H54 (cell line): ENCODE measurements around the gene KBTBD12.

Source experiments
- DNase-seq: peaks from one replicate; pipeline ENCODE4 v3.0.0; 2011; ENCODE audit warnings: low spot score, mixed read lengths; ENCODE audit not compliant: insufficient read length
- FAIRE-seq: peaks from 3 replicates; lab custom pipeline; 2011; peaks lifted over from hg19 to GRCh38; lab: Jason Lieb, UNC
- POLR2A ChIP-seq: IDR thresholded peaks from 2 replicates; pipeline ENCODE4 v1.6.1; 2011; ENCODE audit warnings: low read depth, mild to moderate bottlenecking, low read length

Gene KBTBD12

DNA sequence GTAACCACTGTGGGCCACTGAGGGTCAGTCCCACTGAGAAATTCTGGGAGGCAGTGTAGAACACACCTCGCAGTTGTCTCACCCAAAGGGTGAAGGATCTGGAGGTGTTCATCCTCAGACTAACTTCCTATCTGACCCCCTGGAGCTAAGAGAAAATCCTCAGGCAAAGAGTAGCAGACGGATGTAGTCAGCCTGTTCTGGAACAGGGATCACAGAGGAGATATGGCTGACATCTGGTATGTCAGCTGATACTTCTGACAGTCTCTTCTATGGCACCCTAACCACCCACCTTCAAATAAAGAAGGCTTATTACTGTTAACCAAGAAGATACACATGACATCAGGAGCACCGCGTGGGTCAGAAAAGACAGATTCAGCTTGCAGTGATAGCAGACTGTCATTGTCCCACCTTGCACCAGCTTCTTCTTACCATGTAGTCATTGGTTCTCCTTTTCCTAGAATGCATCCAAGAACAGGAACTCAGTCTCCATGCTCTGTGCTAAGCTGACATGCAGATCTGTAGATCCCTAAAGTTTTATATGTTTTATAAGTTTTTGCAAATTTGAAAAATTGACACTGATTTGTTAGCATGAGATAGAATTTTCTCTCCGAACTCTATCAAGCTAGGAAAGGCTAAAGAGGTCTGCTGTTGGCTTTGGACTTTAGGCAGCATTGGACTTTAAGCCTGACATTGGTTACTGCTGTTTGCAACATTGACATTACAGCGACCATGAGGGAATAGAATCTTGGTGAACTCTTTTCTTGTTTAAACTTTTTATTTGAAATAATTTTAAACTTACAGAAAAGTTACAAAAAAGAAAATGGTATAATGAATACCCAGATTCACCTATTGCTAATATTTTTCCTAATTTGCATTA lies 60.4 kb downstream of the KBTBD12 start:
- DNase-seq, result no peak
- TF ChIP-seq POLR2A, result no peak
- FAIRE-seq, result no peak

DNA sequence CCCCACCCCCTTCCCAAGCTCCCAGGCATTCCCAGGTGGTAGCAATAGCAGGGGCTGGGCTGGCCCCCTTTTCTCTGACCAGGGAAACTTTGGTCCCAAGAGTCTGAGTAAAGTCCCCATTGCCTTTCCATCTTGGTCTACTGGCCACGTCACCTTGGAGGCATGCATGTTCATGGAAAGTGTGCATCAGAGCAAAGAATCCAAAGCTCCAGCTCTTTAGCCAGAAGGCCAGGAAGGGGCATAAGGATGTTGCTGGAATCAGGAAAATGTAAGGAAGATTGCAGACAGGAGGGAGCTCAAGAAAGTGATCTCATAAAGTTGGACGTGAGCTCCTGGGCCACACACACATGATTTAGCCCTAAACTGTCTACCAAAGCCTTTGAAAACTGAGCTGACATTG lies 63.6 kb downstream of the KBTBD12 start:
- TF ChIP-seq POLR2A, result no peak
- FAIRE-seq, result no peak
- DNase-seq, result no peak

DNA sequence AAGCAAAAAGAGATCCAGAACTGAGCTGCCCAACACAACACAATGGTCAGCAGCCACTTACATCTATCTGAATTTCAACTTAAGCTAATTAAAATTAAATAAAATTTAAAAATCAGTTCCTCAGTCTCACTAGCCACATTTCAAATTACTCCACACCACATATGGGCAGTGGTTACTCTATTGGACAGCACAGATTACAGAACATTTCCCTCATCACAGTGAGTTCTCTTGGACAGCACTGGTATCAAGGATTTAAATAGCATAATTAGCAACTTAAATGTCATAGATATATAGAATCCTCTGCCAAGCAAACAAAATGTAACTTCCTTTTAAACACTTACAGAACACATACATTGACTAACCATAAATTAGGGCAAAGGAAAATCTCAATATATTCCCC lies 64.4 kb downstream of the KBTBD12 start:
- FAIRE-seq (no peak), DNase-seq (no peak)
- no peak for TF ChIP-seq POLR2A

DNA sequence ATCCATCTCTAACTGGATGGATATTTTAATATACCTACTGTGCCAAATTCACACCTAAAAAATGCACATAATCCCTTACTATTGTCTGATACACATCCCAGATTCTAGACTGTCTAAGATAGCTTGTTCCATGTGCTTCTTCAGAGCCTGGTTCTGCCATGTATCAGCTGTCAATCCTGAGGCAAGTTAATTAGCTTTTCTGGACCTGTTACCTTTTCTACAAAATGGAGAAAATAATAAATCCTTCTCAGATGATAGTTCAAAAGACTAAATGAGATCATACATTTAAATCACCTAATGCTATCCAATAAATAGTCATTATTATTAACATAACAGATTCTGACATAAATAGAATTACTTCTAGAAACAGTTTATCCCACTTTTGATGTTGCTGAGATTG lies 66.1 kb downstream of the KBTBD12 start:
- DNase-seq (no peak), FAIRE-seq (no peak)
- no peak for TF ChIP-seq POLR2A

DNA sequence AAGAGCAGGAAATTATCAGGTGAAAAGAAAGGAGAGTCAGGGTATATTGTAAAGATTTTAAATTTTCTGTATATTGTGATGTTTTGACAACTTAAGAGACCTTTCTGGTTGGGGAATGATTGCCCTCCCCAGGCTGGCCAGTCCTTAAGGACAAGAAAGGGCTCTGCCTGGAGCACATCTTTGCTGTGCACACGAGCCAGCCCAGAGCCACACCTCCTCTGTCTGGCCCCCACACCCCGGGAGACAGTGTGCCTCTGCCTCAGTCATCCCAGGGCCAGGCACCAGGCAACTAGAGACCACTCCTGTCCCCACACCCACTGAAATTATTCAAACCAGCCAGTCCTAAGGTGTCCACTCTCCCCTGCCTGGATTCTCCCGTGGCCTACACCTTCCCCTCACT lies 67.1 kb downstream of the KBTBD12 start:
- FAIRE-seq (no peak), DNase-seq (no peak)
- no peak for TF ChIP-seq POLR2A

DNA sequence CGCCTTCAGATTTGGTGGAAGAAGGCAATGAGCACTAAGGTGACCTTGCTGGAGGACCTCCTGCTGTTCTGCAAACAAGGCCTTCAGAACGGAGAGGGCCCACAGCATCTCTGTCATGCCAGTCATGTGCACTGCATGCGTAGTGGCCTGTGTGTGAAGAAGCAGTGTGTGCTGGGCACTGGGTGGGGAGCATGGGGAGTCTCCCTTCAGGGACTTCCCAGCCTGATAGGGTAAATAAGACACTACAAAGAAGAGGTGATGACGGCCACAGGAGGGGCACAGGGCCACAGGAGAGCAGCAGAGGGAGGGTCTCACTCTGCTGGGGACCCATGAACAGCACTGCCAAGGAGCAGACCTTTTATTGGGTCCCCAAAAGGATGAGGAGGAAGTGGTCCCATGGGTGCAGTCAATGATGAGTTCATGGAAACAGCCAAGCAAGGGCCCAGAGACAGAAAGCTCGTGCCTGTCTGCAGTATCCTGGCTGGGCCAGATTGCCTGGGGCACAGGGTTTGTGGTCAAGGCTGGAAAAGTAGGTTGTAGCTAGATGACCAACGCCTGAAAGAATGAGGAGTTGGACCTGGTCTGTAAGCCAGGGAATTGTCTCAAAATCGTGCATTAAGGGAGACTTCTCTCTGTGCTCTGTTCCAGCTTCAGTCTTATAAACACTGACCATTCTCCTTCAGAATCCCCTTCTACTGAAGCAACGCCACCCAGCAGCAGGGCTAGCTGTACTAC lies 69.4 kb downstream of the KBTBD12 start:
- FAIRE-seq (no peak), DNase-seq (no peak)
- no peak for TF ChIP-seq POLR2A

DNA sequence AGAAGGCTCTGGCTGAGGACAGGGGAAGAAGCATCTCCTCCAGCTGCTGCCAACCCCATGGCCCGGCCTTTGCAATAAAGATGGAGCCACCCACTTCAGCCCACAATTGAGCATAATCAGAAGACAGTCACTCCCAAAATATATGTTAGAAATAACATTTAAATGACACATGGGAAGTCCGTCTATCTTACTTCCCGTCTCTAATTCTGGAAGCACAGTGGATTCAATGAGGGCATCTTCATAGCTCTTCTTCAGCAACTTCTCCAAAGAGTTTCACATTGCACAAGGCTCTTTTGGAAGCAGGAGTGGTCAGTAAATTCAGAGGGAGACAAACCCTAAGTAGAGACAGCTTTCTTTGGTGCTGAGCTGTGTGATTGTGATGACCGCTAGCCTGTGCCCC lies 70.2 kb downstream of the KBTBD12 start:
- no peak for TF ChIP-seq POLR2A
- DNase-seq (no peak), FAIRE-seq (no peak)

DNA sequence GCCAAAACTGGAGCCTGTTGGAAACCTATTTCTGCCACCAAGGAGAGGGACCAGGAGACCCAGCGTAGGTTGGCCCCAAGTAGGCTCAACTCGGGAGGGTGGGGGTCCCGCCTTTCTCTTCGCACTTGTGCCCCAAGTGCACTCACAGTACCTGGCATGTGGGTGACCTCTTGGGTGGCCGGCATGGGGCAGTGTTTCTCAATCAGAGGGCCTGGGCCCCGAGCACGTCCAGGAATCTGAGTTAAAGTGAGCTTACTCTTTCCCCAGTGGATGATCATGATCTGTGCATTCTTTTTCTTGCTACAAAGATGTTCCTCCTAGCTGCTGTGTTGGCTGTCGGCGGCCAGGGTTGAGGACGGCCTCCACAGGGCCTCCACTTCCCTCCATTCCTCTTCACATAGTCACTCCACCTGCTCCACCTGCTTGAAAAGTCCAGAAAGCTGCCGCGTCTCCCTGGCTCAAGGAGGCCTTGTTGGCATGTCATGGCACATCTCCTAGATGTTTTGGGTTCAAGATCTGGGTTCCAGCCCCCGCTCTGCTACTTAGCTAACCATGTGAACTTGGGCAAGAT lies 70.7 kb downstream of the KBTBD12 start:
- TF ChIP-seq POLR2A, result no peak
- FAIRE-seq (no peak), DNase-seq (no peak)

DNA sequence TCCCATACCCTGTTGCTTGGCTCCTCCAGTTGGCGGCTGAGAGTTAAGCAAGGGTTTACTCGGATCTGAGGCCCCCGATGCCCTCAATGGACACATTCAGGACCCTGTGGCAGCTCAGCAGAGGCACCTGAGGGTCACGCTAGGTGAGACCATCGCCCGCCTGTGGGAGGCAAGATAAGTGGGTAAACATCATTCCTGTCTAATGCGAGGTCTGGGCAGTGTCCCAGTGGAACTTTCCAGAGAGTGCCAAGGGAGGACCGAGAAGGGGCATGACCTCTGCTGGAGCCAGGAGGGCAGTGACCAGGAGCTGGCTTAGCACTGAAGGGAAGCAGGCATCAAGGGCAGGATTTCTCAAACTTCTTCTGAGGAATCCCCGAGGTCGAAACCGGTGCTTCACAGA lies 71.8 kb downstream of the KBTBD12 start:
- no peak for TF ChIP-seq POLR2A
- no peak for FAIRE-seq
- DNase-seq, result no peak

DNA sequence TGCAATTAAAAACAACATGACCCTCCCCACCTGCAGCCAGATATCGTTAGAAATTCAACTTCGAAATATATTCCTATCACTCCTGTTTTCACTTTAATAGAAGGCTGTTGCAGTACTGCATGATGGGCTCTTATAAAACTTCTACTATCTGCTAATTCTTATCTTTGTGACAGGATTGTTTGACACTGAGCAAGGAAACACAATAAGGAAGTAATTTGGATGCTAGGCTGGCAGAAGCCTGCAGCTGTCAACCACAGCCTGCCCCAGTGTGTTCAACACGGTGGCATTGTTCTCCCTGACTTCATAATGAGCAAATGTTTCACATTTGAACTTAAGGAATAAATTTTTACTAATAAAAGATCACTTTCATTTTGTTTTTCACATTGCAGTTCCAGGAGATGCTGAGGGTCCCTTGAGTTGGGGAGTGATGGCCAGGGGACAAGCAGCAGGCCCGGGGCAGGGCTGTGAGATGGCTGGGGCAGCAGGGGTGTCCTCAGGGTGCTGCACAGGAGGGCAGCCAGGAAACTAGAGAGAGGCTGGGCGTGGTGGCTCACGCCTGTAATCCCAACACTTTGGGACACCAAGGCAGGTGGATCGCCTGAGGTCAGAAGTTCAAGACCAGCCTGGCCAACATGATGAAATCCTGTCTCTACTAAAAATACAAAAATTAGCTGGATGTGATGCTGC lies 72.4 kb downstream of the KBTBD12 start:
- no peak for DNase-seq
- no peak for TF ChIP-seq POLR2A
- no peak for FAIRE-seq

DNA sequence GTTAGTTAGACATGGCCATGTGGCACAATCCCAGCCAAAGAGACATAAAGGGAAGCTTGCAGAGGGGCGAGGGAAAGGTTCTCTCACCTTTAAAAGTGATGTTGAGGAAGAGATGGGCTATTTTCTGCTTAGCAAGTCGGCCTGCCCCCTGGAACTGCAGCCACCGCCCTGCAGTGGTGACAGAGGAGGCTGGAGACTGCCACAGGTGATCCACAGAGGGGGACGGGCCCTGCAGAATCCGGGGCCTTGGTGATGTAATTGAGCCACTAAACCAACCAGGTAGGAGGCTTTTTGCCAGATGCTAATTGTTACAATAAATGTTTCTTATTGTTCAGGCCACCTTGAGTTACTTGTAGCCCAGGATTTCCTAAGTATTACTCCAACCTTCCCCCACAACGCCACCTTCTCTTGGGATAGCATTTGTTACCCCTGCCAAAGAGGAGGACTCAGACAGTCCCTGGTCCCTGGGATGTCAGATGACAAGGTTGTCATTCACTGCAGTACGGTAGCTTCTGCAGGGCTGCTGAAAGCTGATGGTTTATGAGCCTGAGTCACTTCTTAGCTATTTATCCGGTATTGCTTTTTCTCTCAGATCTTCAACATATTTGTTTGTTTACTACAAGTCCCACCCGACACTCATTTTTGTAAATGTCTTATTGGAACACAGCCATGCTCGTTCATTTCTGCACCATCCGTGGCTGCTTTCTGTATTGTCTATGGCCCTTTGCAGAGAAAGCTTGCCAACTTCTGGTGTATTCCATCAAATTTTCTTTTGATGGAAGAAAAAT lies 73.9 kb downstream of the KBTBD12 start:
- FAIRE-seq (no peak), DNase-seq (no peak)
- TF ChIP-seq POLR2A, result no peak

DNA sequence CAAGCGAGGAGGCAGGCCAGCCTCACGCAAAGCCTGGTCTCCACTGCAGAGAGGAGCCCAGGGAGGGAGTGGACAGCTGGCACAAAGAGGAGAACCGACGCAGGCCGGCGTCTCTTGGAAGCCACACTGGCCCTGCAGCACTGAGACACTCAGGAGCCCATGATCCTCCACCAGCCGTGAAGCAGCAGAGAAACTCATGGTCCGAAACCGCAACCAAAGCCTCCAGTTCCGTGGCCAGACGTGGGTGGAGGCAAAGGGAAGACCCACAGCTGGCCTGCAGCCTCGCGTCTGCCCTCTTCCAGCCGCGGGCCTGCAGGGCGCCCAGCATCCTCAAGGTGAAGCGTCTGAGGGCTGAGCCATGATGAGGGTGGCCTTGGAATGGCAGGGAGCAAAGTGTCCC lies 75.0 kb downstream of the KBTBD12 start:
- no peak for TF ChIP-seq POLR2A
- DNase-seq (no peak), FAIRE-seq (no peak)

DNA sequence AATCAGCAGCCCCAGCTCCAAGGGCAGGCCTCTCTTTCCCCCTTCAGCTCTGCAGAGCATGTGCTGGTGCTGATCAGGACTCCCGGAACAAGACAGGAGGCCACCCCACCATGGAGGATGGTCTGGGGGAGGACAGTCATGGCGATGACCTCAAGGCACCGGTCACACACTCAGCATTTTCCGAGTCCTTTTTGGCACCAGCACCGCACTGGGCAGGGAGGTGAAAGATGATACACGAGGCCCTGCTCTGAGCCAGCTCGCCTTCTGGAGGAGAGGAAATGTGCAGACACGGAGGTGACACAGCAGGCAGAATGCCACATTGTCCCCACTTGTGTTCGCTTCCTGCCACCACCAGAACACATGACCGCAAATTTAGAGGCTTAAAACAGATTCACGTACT lies 75.4 kb downstream of the KBTBD12 start:
- no peak for TF ChIP-seq POLR2A
- DNase-seq, result no peak
- no peak for FAIRE-seq
